Hypothalamus (tissue), 51 donors: ENCODE measurements around the gene SNX15.
"Not testable (repeated sequence)": the region's sequence is repeated elsewhere in the genome, so short reads cannot be mapped to it uniquely, and the experiment has no call there.

Experiments used
- DNase-seq, 51 donors: peaks; one replicate each; lab custom pipeline; 2025; lab: John Stamatoyannopoulos, UW

Gene SNX15

GRCh38 chr11:65027213-65028067 is at the start of gene SNX15:
Gene SNX15, plus strand, starts transcription at chr11:65027439. Its CDS starts 99 bp downstream, at chr11:65027538.
- peak; percentile 57 to 98 (median 90) for DNase-seq

DNA sequence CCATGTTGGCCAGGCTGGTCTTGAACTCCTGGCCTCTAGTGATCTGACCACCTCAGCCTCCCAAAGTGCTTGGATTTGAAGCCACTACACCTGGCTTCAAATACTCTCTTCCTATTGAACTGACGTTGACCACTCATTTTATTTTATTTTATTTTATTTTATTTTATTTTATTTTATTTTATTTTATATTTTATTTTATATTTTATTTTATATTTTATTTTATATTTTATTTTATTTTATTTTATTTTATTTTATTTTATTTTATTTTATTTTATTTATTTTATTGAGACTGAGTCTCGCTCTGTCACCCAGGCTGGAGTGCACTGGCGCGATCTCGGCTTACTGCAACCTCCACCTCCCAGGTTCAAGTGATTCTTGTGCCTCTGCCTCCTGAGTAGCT is 43.9 kb upstream of the SNX15 start:
- not testable (repeated sequence) for DNase-seq

GRCh38 chr11:64987998-64988854 is 39.0 kb upstream of the SNX15 start:
- DNase-seq: no peak

DNA sequence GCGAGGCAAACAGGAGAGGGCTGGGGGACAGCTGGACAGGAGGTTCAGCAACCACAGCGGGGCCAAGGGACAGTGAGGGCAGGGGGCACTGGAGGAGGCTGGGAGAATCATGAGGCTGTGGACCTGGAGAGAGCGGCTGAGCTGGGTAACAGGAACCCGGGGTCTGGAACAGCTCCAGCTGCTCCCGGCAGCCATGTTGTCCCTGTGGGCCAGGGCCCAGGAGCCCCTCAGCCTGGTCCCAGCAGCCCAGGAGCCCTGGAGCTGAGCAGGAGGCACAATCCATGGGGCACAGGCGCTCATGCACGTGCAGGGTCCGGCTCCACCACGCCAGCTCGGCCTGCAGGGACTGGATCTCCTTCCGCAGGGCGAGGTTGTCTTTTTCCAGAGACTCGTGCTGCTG is 37.8 kb upstream of the SNX15 start:
- no peak for DNase-seq

- no peak for DNase-seq
Measured at GRCh38 chr11:64990222-64990923, 36.9 kb upstream of the SNX15 start.

DNA sequence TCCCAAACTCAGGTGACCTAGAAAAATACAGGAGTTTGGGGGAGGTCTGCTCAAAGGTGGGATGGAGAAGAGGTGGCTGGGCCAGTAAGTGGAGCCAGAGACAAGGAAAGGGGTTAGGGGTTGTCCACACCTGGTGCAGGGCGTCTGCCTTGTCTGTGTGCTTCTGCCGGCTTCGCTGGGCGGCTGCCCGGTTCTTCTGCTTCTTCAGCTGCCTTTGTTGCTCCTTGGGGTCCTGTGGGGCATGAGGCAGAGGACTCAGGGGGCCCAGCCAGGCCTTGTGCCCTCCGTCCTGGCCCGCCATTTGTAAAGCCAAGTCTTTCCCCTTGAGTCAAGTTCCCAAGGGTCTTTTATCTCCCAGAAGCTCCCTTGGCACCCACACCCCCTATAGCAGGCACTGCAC is 32.9 kb upstream of the SNX15 start:
- no peak for DNase-seq

DNA sequence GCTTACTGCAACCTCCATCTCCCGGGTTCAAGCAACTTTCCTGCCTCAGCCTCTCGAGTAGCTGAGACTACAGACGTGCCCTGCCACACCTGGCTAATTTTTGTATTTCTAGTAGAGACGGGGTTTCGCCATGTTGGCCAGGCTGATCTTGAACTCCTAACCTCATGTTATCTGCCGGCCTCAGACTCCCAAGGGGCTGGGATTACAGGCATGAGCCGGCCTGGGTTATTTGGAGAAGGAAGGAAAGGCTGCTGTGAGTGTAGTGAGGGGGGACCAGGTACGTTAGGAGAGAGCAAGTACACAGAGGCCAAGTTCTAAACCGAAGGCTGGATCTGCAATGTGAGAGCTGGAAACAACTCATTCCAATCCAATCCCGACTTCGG is 30.9 kb upstream of the SNX15 start:
- DNase-seq: no peak

GRCh38 chr11:64996710-64997380 is 30.4 kb upstream of the SNX15 start, which contains the start of gene BATF2:
Gene BATF2, minus strand, starts transcription at chr11:64996971. Its CDS starts 57 bp downstream, at chr11:64996914.
- peak in 45 of 51 donors; percentile 3 to 71 (median 43) for DNase-seq

DNA sequence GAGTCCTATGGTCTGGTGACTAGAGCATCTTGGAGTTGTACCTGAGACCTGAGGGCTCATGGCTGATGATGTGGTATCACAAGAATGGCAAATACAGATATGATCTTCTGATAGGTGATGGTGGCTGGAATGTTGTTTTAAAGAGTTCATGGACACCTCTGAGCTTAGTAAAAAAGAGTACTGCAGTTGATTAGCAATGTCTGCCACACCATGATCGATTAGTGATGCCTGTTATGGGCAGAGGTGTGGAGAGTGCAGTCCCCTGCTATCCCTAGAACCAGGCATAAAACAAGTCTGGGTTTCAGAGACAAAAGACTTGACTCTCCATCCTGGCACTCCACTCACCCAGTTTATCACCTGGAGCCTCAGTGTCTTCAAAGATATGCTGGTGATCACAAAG is 29.1 kb upstream of the SNX15 start:
- no peak for DNase-seq

DNA sequence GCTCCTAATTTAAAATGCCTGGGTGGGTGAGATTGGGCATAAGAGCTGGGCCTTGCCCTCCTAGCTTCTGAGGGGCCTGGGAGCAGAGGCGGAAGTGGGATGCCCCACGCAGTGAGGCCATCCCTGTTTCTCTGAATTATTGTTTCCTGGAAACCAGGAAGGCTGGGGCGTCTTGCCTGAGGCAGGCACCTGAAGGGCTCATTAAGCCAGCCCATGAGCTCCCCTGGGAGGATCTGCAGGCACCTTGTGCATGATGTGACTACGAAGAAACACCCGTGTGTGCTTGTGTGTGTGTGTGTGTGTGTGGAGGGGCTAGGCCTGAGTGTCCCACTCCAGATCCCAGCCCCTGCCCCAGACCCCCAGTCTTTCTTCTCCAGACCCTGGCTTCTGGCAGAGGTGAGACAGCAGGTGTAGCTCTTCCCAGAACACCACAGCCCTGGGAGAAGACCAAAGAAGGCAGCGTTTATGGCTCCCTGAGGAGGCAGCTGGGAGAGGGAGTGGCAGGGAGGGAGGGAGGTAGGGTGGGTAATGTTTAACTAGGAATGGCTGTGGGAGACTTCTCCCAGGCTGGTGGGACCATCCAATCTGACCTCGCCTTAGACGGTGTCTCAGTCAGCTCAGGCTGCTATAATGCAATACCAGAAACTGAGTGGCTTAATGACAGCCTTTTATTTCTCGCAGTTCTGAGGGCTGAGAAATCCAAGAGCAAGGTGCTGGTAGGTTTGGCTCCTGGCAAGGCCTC is 28.4 kb upstream of the SNX15 start:
- DNase-seq: no peak

DNA sequence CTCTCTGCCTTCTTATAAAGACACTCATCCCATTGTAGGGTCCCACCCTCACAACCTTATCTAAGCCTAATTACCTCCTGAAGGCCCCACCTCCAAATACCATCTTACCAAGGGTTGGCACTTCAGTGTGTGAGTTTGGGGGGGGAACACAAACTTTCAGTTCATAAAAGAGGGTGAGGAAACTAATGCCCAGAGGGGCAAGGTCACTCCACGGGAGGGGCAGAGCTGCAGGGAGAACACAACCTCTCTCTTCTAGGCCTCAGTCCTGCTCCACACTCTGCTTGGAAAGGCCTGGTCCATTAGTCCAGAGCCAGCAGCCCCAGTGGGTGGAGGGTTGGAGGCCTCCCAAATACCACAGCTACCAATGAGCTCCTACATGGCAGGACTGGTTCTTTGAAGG is 27.8 kb upstream of the SNX15 start:
- DNase-seq: no peak

DNA sequence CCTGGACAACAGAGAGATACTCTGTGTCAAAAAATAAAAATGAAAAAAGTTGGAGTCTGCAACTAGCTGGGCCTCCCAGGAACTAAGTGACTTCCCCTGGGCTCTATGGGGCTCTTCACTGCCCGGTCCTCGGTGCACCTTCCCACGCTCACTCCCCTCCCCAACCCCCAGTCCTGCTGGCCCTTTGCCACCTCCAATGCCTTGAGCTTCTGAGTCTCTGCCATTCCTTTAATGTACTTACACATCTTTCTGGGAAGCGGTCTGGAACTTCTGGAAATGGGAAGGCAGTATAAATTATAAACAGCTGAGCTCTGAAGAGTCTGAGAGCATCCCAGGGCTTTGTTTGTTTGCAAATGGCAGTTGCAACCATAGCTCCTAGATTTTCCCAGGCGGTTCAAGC is 24.5 kb upstream of the SNX15 start:
- no peak for DNase-seq

DNA sequence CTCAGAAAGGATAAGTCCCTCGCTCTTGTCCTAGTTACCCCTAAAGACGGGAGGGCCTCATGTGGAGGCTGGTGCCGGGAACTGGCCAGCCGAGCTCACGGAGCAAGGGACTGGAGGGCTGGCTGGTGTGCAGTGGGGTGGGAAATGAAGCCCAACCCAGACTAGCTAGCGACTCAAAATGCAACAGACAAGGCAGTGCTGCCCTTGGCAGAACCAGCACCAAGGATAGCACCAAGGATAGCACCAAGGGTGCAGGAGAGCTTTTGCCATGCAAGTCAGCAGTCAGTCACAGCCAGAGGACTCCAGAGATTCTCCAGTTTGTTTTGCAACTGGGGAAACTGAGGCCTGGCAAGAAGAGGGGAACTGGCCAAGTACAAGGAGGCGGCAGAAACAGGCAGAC is 24.0 kb upstream of the SNX15 start:
- DNase-seq: no peak

DNA sequence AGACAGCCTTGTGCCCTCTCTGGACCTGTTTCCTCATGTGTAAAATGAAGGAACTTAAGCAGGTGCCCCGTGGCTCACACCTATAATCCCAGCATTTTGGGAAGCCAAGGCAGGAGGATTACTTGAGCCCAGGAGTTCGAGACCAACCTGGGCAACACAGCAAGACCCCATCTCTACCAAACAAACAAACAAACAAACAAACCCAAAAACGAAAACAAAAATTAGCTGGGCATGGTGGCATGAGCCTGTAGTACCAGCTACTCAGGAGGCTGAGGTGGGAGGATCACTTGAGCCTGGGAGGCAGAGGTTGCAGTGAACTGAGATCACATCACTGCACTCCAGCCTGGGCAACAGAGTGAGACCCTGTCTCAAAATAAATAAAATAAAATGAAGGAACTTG is 23.3 kb upstream of the SNX15 start:
- DNase-seq: not testable (repeated sequence)

DNA sequence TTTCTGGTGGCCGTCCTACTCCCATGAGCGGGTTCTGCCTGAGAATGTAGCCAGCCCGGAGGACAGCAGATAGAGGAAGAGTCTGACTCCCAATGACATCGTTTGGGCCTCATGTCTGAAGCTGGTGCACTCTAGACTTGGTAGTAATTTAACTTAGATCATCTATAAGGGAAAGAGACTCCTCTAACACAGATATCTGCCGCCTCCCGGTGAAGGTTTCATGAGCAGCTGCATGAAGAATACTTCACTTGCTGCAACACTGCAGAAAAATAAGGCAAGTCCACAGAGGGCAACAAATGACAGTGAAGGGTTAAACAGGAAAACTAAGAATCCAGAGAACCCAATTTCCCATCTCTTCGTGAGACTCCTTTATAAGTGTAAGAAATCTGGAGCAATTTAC is 19.2 kb upstream of the SNX15 start:
- peak in 1 of 51 donors; percentile 3 for DNase-seq

DNA sequence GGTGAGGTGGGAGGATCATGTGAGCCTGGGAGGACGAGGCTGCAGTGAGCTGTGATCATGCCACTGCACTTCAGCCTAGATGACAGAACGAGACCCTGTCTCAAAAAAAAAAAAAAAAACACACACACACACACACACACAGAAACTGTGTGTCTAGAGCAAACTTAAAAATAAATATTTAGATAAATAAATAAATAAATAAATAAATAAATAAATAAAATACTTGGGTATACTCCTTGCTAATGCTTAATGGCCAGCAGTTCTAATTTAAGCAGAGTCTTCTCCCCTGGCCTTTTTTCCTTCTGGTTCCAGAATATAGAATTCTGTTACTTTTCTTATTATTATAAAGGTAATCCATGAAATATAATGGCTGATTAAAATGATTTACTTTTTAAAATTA is 18.4 kb upstream of the SNX15 start:
- no peak for DNase-seq

DNA sequence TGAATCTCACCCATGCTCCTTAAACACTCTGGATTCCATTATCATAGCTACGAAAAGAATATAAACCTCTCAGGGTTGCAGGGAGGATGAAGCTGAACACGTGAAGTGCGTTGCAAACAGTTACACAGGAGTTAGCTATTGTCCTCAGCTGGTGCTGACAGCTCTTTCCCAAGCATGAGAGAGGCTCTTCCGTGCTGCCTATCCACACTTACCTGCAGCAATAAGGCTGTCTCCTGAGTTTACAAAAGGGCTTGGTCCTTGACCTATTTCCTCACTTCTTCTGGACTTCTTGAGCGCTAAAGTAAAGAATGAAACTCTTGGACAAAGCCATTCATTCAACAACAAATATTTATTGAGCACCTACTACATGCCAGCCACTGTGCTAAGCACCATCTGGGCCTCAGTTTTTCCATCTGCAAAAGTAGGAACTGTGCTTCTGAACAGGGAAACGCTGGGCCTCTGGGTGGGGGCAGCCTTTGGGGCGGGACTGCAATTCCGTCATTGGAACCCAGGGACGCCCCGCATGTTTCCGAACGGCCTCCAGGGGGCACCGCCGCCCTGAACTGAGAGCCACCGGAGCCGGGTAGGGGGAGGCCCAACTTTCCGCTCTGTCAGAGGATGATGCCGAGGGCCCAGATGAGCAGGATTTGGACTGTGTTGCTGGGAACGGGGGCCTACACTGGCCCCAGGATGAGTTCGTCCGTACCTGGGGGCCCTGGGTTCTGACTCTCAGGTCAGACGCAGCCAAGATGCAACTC is 13.9 kb upstream of the SNX15 start:
- DNase-seq: peak in 48 of 51 donors; percentile 56 to 95 (median 80)

GRCh38 chr11:65013888-65014725 is 13.1 kb upstream of the SNX15 start, which contains the start of gene ARL2:
Gene ARL2, plus strand, starts transcription at chr11:65014160. Its CDS starts 48 bp downstream, at chr11:65014208.
- DNase-seq: peak; percentile 64 to 97 (median 89)
